GM18502 (cell line): ENCODE measurements around the gene GJC2.
A peak's percentile ranks its signal among the peaks of the same experiment; 100 is the strongest.

ENCODE experiments used
- ATAC-seq: cut with Tn5 transposase; IDR thresholded peaks from one replicate; pipeline ENCODE4 v1.9.1; 2021; ENCODE audit warnings: mild to moderate bottlenecking; ENCODE audit not compliant: unreplicated experiment, poor library complexity

GJC2 gene

GRCh38 chr1:228156515-228156881, 6.8 kb downstream of the GJC2 start:
- no peak for ATAC-seq

- no peak for ATAC-seq
Observed at GRCh38 chr1:228156941-228157728, 7.4 kb downstream of the GJC2 start.

DNA sequence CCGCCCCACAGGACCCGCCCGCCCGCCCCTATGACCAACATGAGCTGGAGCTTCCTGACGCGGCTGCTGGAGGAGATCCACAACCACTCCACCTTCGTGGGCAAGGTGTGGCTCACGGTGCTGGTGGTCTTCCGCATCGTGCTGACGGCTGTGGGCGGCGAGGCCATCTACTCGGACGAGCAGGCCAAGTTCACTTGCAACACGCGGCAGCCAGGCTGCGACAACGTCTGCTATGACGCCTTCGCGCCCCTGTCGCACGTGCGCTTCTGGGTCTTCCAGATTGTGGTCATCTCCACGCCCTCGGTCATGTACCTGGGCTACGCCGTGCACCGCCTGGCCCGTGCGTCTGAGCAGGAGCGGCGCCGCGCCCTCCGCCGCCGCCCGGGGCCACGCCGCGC, 8.0 kb downstream of the GJC2 start:
- no peak for ATAC-seq

- ATAC-seq = no peak
Observed at GRCh38 chr1:228158151-228159007, 8.6 kb downstream of the GJC2 start.

DNA sequence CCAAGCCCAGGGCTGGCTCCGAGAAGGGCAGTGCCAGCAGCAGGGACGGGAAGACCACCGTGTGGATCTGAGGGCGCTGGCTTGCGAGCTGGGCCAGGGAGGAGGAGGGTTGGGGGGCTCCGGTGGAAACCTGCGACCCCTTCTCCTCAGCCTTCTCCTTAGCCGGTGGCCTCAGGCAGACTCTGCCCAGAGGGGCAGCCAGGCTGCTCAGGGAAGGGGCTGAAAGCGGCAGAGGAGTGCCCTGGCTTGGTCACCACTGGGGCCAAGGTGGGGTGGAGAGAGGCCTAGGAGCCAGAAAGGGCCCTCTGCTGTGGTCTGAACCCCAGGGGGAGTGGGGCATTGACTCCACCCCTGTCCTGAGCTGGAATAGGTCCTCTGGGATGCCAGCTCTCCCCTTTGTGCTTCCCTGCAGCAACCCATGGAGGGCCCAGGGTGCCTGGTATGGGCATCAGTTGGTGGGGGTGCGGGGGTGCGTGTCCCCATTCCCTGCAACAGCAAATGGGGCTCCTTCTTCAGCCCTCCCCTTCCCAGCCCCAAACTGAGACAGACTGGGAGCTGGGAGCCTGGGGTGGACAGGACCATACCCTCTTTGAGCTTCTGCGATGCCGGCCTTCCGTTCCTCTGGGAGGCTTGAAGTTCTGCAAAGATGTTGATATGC, 9.4 kb downstream of the GJC2 start:
- no peak for ATAC-seq

DNA sequence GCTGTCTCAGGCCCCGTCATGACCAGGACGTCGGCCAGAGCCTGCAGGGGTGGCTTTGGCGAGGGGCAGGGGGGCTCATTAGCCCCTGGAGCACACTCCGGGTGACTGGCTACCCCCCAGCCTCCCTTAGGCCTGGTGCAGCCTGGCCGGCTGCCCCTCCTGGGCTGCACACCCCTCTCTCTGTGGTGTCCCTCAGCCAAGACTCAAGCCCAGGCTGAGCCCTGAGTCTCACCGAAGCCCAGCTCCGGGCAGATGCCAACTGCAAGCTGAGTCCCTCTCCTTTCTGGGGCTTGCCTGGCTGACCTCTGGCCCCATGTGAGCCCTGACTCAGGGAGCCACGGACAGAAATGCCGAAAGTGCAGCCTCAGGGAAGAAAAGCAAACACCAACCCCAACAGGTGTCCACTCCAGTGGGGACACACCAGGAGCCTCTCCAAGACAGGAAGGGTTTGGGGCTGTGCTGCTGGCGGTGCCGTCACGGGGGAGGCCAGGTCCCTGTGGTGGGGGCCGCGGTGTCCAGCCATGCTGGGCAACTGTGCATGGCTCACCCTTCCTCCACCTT, 10.6 kb downstream of the GJC2 start:
- no peak for ATAC-seq

DNA sequence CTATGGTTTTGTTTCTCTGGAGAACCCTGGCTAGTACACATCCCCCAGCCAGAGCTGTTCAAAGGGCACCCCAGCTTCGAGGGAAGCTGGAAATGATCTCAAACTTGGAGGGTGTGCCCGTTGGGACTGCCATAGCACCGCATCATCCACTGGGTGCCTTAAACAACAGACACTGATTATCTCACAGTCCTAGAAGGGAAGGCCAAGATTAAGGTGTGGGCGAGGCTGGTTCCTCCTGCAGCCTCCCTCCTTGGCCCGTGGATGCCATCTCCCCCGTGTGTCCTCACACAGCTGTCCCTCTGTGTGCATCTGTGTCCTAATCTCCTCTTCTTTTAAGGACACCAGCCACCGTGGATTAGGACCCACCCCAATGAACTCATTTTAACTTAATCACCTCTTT, 11.6 kb downstream of the GJC2 start:
- no peak for ATAC-seq

DNA sequence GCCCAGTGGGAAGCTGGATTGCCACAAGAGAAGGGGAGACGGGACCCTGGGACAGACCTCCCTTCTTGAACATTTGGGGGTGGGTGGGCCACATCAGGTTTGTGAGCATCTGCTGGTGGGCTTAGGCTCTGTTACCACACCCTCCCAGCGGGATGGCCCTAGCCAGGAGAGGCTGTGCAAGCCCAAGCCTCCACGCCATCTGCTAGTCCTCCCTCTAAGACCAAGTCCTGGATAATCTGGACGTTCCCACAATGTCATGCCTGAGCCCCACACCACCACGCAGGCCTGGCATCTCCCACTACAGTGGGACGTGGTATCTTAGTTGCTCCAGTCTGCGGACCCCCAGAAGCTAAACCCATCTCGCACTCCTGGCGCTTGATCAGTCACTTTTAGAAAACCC, 12.1 kb downstream of the GJC2 start:
- no peak for ATAC-seq

DNA sequence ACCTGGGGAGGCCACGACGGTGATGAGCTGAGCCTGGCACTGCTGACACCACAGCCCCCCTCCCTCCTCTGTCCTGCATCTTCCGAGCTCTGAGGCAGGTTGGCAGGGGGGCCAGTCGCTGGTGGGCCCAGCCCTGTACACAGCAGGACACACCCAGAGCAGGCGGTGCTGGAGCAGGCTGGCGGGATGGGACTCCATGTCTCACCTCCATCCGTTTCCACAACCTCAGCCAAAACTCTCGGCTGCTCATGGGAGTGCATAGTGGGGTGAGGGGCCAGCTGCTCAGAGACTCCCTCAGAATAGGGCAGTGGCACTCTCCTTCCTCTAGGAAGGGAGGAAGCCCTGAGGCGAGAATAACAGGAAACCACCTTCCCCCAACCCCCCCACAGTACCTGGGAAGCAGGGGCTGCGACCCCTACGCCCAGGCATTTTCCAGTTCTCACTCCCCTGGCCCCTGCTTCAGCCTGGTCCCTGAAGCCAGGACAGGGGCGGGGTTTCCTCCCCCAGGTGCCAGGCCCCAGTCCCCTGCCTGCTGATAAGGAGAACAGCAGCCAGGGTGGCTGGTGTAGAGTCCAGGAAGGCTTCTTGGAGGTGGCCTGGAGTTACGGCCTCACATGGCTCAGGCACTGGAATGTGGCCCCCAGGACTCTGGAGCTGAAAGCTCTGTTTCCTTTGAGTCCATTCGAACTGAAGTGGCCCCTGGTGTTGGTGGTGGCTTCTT, 12.7 kb downstream of the GJC2 start:
- ATAC-seq = no peak

- ATAC-seq = no peak
Observed at GRCh38 chr1:228163007-228163753, 13.4 kb downstream of the GJC2 start.

- no peak for ATAC-seq
Observed at GRCh38 chr1:228163776-228164519, 14.2 kb downstream of the GJC2 start.

- peak; percentile 0 for ATAC-seq
Observed at GRCh38 chr1:228164561-228165371, 15.0 kb downstream of the GJC2 start.

DNA sequence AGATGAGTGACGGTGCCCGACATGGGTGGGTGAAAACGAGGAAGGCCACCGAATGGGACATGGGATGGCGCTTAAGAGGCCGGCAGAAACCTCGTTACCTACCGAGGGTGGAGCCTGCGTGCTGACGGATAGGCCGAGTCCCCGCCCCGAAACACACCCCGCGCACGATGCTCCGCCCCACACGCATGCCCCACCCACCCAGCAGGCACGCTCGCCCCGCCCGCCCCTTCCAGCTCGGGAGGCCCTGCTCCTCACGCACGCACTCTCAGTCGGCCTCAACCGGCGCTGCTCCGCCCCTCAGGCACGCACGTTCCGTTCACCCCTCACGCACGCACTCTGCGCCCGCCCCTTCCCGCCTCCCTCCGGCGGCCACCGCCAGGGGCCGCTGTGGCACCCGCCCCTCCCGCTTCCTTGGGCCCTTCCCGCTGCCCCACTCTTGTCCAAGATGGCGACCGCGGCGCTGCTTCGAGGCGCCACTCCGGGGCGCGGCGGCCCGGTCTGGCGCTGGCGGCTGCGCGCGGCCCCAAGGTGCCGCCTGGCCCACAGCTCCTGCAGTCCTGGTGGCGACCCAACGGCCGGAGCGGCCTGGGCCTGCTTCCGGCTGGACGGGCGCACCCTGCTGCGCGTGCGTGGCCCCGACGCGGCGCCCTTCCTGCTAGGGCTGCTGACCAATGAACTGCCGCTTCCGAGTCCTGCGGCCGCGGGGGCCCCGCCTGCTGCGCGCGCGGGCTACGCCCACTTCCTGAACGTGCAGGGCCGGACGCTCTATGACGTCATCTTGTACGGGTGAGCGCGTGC, 15.8 kb downstream of the GJC2 start, which contains the start of gene IBA57:
TSS of gene IBA57 (plus strand) at position 433 of the 798 bp plus-strand sequence. CDS start at position 446, 13 bp downstream.
- peak; percentile 85 for ATAC-seq

DNA sequence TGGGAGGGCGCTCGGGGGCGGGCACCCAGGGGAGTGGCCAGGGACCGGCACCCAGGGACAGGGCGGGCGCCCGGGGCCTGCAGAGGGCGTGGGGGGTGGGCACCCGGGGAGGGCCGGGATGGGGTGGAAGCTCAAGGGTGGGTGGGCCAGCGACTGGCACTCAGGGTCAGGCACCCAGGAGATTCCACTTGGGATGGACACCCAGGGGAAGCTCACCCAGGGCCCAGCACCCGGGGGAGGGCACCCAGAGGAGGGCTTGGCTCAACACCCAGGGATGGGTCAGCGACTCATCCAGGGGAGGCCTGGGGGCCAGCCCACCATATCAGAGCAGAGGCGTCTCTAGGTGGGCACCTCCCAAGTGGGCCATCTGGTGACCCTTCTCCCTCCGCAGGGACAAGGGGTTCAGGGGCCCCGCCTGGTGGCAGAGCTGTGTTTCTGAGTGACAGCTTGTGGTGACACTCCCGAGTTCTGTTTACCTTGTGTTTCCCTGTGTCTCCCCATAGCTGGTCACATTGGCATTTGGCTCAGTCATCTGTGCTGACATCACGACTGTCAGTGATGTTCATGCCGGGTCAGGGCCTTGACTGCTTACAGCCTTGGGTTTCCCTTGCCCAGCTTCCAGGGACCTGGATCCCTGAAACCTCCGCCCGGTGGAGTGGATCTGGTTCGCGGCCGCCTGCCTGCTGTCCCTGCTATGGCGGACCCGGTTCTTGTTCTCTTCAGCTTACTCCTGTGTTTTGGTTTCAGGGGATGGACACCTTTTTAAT, 16.6 kb downstream of the GJC2 start:
- ATAC-seq = peak; percentile 15

DNA sequence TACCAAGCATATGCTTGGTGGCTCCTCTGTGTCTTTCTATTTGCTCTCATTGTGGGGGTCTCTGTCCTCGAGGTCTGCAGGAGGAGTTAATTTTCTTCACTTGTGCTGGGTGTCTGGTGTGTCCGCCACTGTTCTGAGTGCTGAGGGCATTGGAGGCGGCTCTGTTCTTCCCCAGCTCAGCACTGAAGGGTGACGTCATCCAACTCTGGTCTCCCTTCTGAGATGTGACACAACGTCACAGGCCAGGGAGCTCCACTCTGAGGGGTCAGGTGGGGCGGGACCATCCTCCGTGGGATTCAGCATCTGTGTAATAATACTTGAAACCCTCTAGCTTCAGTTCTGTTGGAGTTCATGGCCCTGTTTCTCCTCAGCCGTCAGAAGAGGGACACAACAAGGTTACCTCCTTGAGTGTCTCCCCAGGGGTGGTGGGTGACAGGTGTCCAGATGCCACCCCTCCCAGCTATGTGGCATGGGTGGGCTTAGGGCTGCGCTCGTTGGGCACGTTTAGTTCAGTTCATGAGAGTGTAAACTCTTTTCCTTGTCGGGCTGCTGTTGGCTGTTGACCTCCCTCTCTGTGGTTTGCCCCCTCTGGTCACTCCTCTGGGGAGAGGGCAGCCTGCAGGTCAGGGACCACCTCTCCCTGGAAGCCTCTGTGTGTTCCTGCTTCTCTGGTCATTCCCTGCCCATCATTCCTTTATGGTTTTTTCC, 19.0 kb downstream of the GJC2 start:
- ATAC-seq = no peak

DNA sequence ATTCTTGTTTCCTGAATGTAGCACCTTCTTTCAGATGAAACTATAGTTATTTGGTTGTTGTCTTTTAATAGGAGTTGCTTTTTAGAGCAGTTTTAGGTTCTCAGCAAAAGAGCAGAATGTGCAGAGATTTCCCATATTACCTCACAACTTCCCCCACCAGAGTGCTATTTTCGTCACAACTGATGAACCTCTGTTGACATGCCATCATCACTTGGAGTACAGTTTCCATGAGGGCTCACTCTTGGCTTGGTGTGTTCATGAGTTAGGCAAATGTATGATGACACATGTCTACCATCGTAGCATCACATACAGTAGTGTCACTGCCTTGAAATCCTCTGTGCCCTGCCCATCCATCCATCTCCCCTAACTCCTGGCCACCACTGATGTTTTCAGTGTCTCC, 19.6 kb downstream of the GJC2 start:
- ATAC-seq = no peak
